Mucosa of stomach (tissue), 1 donor: ENCODE measurements around the gene NANS.
A peak's percentile ranks its signal among the peaks of the same experiment; 100 is the strongest.
"Not testable (repeated sequence)": the region's sequence is repeated elsewhere in the genome, so short reads cannot be mapped to it uniquely, and the experiment has no call there.

ENCODE experiments used
- H3K27me3 ChIP-seq: one replicate; pipeline ENCODE4 v1.7.0; 2013; ENCODE audit warnings: mild to moderate bottlenecking, low read length; ENCODE audit not compliant: control insufficient read depth, insufficient read depth
- H3K36me3 ChIP-seq: one replicate; pipeline ENCODE4 v1.7.0; 2013; ENCODE audit warnings: low read length; ENCODE audit not compliant: control insufficient read depth, insufficient read depth
- H3K4me1 ChIP-seq: one replicate; pipeline ENCODE4 v1.7.0; 2013; ENCODE audit warnings: mild to moderate bottlenecking, low read length; ENCODE audit not compliant: control insufficient read depth, insufficient read depth
- H3K4me3 ChIP-seq: one replicate; pipeline ENCODE4 v1.7.0; 2013; ENCODE audit warnings: low read length
- H3K9ac ChIP-seq: one replicate; pipeline ENCODE4 v1.7.0; 2013; ENCODE audit warnings: mild to moderate bottlenecking, low read length, moderate library complexity
- H3K9me3 ChIP-seq: one replicate; pipeline ENCODE4 v1.7.0; 2013; ENCODE audit warnings: mild to moderate bottlenecking, low read length, moderate library complexity; ENCODE audit not compliant: control insufficient read depth
- donor health status: Pancreatic carcinoma.

NANS gene, protein sequence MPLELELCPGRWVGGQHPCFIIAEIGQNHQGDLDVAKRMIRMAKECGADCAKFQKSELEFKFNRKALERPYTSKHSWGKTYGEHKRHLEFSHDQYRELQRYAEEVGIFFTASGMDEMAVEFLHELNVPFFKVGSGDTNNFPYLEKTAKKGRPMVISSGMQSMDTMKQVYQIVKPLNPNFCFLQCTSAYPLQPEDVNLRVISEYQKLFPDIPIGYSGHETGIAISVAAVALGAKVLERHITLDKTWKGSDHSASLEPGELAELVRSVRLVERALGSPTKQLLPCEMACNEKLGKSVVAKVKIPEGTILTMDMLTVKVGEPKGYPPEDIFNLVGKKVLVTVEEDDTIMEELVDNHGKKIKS

DNA sequence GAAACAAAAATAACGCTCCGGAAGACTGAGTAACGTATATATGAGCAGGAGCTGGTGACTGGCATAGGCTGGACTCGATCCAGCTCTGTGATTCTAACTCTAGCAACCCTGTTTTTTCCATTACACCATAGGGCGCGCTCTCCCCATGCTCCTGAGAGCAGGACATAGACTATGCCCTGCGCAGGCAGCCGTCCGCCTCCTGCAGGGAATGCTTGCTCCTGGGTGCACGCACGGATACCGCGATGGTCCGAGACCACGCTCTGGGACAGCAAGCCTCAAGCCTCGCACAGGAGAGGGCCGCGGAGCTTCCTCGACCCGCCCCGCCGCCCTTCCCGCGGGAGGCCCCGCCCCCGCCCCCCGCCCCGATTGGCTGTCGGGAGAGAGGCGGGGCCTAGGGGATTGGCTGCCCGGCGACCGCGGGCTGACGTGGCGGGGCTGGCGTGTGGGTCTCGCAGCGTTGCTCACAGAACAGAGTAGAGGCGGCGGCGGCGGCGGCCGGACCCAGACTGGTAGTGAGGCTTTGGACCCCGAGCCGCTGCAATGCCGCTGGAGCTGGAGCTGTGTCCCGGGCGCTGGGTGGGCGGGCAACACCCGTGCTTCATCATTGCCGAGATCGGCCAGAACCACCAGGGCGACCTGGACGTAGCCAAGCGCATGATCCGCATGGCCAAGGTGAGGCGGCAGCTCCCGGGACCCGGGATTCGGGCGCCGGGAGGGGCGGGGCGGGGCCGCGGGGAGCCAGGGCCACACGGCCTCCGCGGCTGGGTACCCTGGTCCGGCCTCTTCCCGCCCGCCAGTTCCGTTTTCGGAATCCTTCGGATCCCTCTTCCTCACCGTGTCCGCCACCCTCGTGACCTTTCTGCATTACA, at the start of gene NANS:
Gene NANS (plus strand): TSS at position 464 of the 869 bp plus-strand sequence. CDS start 77 bp downstream, at position 541.
- Histone ChIP-seq H3K4me1 (peaks cover 11% of the 10 kb centered on the region), H3K27me3 (no peaks in the 10 kb centered on the region), H3K4me3 (peak within 1 kb of the TSS; percentile 29), H3K9ac (peak within 1 kb of the TSS; percentile 73), H3K36me3 (no peaks in the 10 kb centered on the region), H3K9me3 (no peaks in the 10 kb centered on the region)

DNA sequence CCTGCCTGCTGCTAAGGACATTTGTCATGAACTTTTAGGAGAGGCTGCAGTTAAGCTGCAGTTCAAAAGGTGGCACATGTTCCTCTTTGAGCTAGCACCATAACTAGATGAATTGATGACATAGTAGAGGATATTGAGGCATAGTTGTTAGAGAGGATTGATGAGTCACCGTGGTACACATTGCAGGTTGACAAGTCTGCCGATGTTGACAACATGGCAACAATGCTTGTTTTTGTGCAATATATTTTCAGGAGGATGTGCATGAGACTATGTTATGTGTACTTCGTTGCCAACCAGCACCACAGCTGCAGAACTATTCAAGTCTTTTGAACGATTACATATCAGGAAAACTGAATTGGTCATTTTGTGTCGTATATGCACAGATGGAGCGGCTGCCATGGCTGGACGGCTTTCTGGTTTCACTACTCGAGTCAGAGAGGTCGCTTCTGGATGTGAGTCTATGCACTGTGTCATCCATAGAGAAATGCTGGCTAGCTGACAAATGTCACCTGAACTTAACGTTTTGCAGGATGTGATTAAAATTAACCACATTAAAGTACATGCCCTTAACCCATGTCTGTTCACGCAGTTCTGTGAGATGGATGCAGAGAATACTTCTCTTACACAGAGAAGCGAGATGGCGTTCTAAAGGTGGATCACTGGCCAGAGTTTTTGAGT, 49.1 kb upstream of the NANS start:
- Histone ChIP-seq H3K36me3 (peaks cover 13% of the 10 kb centered on the region), H3K9me3 (no peaks in the 10 kb centered on the region), H3K4me3 (no peak overlapping the region), H3K4me1 (no peaks in the 10 kb centered on the region), H3K27me3 (no peaks in the 10 kb centered on the region), H3K9ac (no peak overlapping the region)

DNA sequence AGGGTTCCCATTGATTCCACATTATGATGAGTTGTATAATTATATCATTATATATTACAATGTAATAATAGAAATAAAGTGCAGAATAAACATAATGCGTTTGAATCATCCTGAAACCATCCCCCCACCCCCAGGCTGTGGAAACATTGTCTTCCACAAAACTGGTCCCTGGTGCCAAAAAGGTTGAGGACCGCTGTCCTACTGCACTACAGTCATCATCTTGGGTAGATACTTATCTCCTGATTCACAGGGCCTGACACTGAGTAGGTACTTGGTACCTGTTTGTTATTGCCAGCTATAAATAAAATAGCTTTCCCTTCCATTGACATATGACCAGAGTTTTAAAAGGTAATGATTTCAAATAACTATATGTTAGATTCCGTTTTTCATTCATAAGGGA, 47.8 kb upstream of the NANS start:
- no peaks in the 10 kb centered on the region for H3K9me3 ChIP-seq
- H3K9ac ChIP-seq, result no peak overlapping the region
- no peaks in the 10 kb centered on the region for H3K27me3 ChIP-seq
- H3K4me1 ChIP-seq, result no peaks in the 10 kb centered on the region
- no peak overlapping the region for H3K4me3 ChIP-seq
- peaks cover 13% of the 10 kb centered on the region for H3K36me3 ChIP-seq

DNA sequence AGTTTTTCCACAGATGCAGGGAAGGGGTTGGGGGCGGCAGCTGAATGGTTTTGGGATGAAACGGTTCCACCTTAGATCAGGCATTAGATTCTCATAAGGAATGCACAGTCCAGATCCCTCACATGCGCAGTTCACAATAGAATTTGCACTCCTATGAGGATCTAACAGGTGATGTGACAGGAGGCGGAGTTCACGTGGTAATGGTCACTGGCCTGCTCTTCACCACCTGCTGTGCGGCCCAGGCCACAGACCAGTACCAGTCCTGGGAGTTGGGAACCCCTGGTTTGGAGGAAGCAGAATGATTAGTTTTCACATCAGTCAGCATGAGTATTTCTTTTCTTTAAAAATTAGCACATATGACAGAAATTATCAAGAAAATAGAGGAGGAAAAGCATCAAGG, 47.1 kb upstream of the NANS start:
- no peaks in the 10 kb centered on the region for H3K4me1 ChIP-seq
- no peak overlapping the region for H3K4me3 ChIP-seq
- no peaks in the 10 kb centered on the region for H3K27me3 ChIP-seq
- no peak overlapping the region for H3K9ac ChIP-seq
- no peaks in the 10 kb centered on the region for H3K9me3 ChIP-seq
- peaks cover 13% of the 10 kb centered on the region for H3K36me3 ChIP-seq

DNA sequence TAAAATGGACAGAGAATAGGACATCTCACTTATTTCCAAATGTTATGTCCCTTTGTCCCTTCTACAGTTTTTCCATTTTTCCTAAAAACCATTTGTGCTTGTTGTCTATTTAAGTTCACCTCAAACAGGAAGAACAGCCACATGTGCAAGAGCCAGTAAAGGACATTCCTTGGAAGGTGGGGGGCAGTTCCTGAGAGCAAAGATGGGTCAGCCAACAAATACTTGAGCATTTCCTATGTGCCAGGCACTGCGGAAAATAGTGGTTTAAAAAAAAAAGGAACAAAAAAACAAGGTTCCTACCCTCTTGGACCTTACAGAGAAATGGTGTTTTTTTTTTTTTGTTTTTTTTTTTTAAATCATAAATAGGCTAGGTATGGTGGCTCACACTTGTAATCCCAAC, 46.6 kb upstream of the NANS start:
- Histone ChIP-seq H3K27me3 (no peaks in the 10 kb centered on the region), H3K9me3 (no peaks in the 10 kb centered on the region), H3K4me1 (no peaks in the 10 kb centered on the region), H3K9ac (no peak overlapping the region), H3K4me3 (no peak overlapping the region), H3K36me3 (peaks cover 13% of the 10 kb centered on the region)

DNA sequence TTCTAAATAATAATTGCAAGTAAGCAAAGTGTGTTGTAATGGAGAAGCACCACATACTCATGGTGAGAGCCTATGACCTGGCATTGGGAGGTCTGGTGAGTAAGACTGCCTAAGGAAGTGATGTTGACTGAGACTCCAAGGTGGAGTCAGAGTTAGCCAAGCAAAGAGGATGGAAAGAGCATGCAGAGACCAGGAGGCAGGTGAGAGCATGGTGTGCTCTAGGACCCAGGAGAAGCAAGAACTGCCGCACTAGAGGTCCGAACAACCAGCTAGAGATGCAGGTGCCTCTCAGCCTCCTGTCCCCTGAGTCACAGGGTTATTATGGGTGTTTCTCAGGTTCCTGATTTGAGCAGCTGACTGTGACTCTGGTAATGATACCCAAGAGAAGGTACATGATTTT, 46.1 kb upstream of the NANS start:
- Histone ChIP-seq H3K27me3 (no peaks in the 10 kb centered on the region), H3K36me3 (peaks cover 13% of the 10 kb centered on the region), H3K4me3 (no peak overlapping the region)

DNA sequence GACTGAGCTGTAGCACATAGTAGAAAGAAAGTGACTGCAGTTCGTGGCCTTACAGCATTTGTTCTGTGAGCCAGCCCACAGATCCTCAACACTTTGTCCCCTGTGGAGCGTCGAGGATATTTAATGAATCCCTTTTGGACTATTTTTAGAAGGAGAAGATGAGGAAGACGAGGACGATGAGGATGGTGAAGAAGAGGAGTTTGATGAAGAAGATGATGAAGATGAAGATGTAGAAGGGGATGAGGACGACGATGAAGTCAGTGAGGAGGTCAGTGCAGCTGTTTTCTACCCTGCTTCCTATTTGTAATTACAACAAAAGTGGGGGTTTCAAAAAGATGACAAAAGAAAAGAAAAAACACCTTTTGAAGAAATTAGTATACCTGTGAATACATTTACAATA, 45.4 kb upstream of the NANS start:
- Histone ChIP-seq H3K9ac (no peak overlapping the region), H3K9me3 (no peaks in the 10 kb centered on the region), H3K4me3 (no peak overlapping the region), H3K4me1 (no peaks in the 10 kb centered on the region), H3K27me3 (no peaks in the 10 kb centered on the region), H3K36me3 (peaks cover 6% of the 10 kb centered on the region)

More for the DNA sequence above, 46.1 kb upstream of the NANS start:
- Histone ChIP-seq H3K4me1 (no peaks in the 10 kb centered on the region), H3K9ac (no peak overlapping the region), H3K9me3 (no peaks in the 10 kb centered on the region)

DNA sequence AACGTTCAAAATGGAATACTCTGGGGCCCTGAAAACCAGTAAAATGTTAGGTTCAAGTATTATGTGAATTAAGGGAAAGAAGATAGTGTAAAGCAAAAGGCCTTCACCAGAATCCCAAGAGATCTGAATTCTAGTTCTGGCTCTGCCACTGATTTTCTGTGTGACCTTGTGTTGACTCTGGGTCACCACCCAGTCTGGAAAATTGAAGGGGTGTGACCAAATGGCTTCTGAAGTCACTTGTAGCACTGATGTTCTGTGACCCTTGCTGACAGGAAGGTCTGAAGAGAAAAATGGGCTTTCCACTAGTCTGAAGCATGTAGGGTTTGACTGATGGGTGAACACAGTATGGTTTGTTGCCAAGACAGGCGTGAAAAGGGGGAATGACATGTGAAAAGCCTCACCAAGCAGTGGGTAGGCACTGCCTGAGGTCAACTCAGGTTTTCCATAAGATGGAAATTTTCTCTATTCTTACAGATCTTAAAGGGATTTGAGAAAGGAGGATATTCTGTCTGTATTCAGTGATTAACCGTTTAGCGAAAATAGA, 40.3 kb upstream of the NANS start:
- no peak overlapping the region for H3K9ac ChIP-seq
- H3K27me3 ChIP-seq, result no peaks in the 10 kb centered on the region
- peaks cover 2% of the 10 kb centered on the region for H3K36me3 ChIP-seq
- no peaks in the 10 kb centered on the region for H3K9me3 ChIP-seq
- H3K4me1 ChIP-seq, result no peaks in the 10 kb centered on the region
- no peak overlapping the region for H3K4me3 ChIP-seq

DNA sequence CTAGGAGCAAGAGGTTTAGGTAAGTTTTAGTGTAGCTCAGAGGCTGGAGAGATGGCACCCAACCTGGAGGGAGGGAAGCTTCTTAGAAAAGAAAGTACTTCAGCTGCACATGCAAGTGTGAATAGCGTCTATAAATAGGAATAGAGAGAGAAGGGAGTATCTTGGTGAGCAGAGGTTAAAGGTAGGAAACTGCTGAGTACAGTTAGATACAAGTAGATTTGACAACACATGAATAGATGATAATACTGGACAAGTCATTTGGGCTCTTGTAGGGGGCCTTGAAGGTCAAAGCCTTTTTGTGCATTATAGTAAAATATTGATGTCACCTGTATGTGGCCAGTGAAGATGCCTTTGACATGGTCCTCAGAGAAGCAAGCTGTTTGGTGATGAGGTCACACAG, 39.2 kb upstream of the NANS start:
- H3K36me3 ChIP-seq, result no peaks in the 10 kb centered on the region
- H3K4me3 ChIP-seq, result no peak overlapping the region
- no peaks in the 10 kb centered on the region for H3K4me1 ChIP-seq
- H3K9ac ChIP-seq, result no peak overlapping the region
- H3K9me3 ChIP-seq, result no peaks in the 10 kb centered on the region
- no peaks in the 10 kb centered on the region for H3K27me3 ChIP-seq

DNA sequence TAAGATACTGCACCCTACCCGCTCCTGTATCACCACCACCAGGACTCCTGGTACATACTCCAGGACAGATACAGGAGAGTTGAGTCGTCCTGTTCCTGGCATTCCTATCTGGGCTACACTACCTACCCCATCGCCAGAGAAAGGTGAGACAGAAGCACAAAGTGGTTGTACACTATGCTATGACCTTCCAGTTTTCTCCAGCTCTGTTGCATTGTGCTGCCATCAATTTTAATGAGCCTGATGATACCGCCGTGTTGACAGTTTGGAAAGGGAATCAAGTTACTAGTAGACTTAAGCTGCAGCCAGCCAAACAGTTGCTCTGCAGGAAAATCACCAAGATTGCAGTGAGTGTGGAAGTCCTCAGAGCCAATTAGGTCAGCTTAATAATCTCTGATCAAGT, 38.2 kb upstream of the NANS start:
- Histone ChIP-seq H3K9ac (no peak overlapping the region), H3K36me3 (no peaks in the 10 kb centered on the region), H3K4me3 (no peak overlapping the region), H3K27me3 (no peaks in the 10 kb centered on the region), H3K9me3 (no peaks in the 10 kb centered on the region), H3K4me1 (no peaks in the 10 kb centered on the region)

DNA sequence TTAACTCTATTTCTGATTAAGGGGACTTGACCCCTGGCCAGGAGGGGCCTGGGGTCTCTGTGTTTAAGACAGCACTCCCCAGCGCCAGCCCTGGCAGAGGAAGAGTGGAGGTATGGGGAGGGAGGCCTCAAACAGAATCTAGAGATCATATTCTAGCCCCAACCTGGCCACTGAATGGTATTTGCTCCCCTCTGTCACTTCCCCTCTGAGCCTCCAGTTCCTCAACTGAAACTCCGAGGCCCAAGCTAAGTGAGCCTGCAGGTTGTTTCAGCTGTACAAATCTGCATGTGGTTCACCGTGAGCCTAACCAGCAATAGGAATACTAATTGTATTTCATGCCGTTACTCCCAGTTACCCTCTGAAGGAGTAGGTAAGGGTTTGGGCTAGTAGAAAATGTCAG, 37.4 kb upstream of the NANS start:
- no peak overlapping the region for H3K9ac ChIP-seq
- no peaks in the 10 kb centered on the region for H3K36me3 ChIP-seq
- no peaks in the 10 kb centered on the region for H3K27me3 ChIP-seq
- H3K9me3 ChIP-seq, result no peaks in the 10 kb centered on the region
- H3K4me1 ChIP-seq, result no peaks in the 10 kb centered on the region
- H3K4me3 ChIP-seq, result no peak overlapping the region

DNA sequence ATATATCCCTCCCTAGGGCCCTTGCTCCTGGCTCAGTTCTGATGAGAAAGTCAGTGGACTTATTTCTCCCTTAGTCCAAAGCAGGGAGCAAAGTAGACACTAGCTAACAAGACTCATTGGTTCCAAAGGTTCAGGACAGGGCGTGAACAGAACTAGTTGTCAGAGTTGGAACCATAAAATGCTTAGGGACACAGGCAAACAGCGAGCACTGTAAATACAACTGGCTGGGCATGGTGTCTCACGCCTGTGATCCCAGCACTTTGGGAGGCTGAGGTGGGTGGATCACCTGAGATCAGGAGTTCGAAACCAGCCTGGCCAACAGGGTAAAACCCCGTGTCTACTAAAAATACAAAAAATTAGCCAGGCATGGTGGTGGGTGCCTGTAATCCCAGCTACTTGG, 36.7 kb upstream of the NANS start:
- not testable (repeated sequence) for H3K36me3 ChIP-seq, H3K27me3 ChIP-seq, H3K4me3 ChIP-seq, H3K4me1 ChIP-seq, H3K9ac ChIP-seq, H3K9me3 ChIP-seq
